Activated CD4-positive, alpha-beta T cell treated with anti-CD3 and anti-CD28 coated beads for 36 hours (primary cell): ENCODE results near the gene SEMA5A. TPM values are rescaled to one million over a fixed set of nuclear protein-coding genes. Genes with fewer than 3 reads are reported as not detected.

Source experiments
- ATAC-seq: fragments of 200-7000 bp; cut with Tn5 transposase; one replicate; pipeline ENCODE4 v1.10.0; 2021; ENCODE audit warnings: mild to moderate bottlenecking, moderate library complexity
- CTCF ChIA-PET: fragments of 350-600 bp; sonication (Branson Sonifier 250); formaldehyde crosslinking; loops from one replicate; lab custom pipeline; 2021; ENCODE audit warnings: antibody characterized with exemption; lab: Charles Lee
- POLR2A ChIA-PET: fragments of 350-600 bp; sonication (Branson Sonifier 250); formaldehyde crosslinking; loops from one replicate; lab custom pipeline; 2021; ENCODE audit warnings: antibody characterized with exemption, inconsistent platforms; lab: Charles Lee
- DNase-seq: peaks from one replicate; pipeline ENCODE4 v3.0.0-alpha.2; 2020
- H3K27ac Mint-ChIP-seq: one replicate; pipeline ENCODE4 v1.8.0; 2021; ENCODE audit warnings: mixed read lengths
- H3K27me3 Mint-ChIP-seq: one replicate; pipeline ENCODE4 v1.8.0; 2021; ENCODE audit warnings: mixed read lengths
- H3K36me3 Mint-ChIP-seq: one replicate; pipeline ENCODE4 v1.8.0; 2021; ENCODE audit warnings: low read depth, mixed read lengths
- H3K4me1 Mint-ChIP-seq: one replicate; pipeline ENCODE4 v1.8.0; 2021; ENCODE audit warnings: mixed read lengths
- H3K4me3 Mint-ChIP-seq: one replicate; pipeline ENCODE4 v1.8.0; 2021; ENCODE audit warnings: mild to moderate bottlenecking, moderate library complexity, mixed read lengths
- H3K9me3 Mint-ChIP-seq: one replicate; pipeline ENCODE4 v1.8.0; 2021; ENCODE audit warnings: low read depth, mixed read lengths
- intact Hi-C, 2 experiments: fragments of 100-400 bp; cut with DNase I in 1 of 2; cut with micrococcal nuclease in 1 of 2; formaldehyde crosslinking; loops; one replicate each; pipeline versions ENCODE4 v1.14.2 to v1.15.1; 2022 to 2024; cut with DNase I, micrococcal nuclease
- total RNA-seq, 2 experiments: library from RNA; stranded (reverse); gene quantifications; one replicate each; pipeline ENCODE4 v1.2.3, GENCODE V29; 2021

The SEMA5A gene
- total RNA-seq, 2 experiments from 2014 or later, result 0.04 TPM; not detected in 1

GRCh38 chr5:9071074-9071473 lies 474.8 kb downstream of the SEMA5A start:
- DNase-seq (no peak), ATAC-seq (no peak)
- H3K9me3 Mint-ChIP-seq, result peaks cover 3% of the 10 kb centered on the region
- no peak overlapping the region for H3K4me3 Mint-ChIP-seq
- CTCF ChIA-PET, result no interaction called here
- POLR2A ChIA-PET, result no interaction called here
- no peaks in the 10 kb centered on the region for H3K27me3 Mint-ChIP-seq
- no peak overlapping the region for H3K27ac Mint-ChIP-seq
- no peaks in the 10 kb centered on the region for H3K36me3 Mint-ChIP-seq
- no peaks in the 10 kb centered on the region for H3K4me1 Mint-ChIP-seq
- intact Hi-C loops, result no loop called here

GRCh38 chr5:9069650-9070049 lies 476.2 kb downstream of the SEMA5A start:
- DNase-seq, result no peak
- no peak overlapping the region for H3K4me3 Mint-ChIP-seq
- no peaks in the 10 kb centered on the region for H3K4me1 Mint-ChIP-seq
- peaks cover 3% of the 10 kb centered on the region for H3K9me3 Mint-ChIP-seq
- CTCF ChIA-PET, result no interaction called here
- no peaks in the 10 kb centered on the region for H3K36me3 Mint-ChIP-seq
- intact Hi-C loops, result no loop called here
- H3K27me3 Mint-ChIP-seq, result no peaks in the 10 kb centered on the region
- ATAC-seq, result no peak
- POLR2A ChIA-PET, result no interaction called here
- H3K27ac Mint-ChIP-seq, result no peak overlapping the region

- no peak overlapping the region for H3K27ac Mint-ChIP-seq
- no peak overlapping the region for H3K4me3 Mint-ChIP-seq
- POLR2A ChIA-PET, result no interaction called here
Observed at GRCh38 chr5:9067154-9067553, 478.7 kb downstream of the SEMA5A start.

GRCh38 chr5:9066349-9066748 lies 479.5 kb downstream of the SEMA5A start:
- H3K36me3 Mint-ChIP-seq, result no peaks in the 10 kb centered on the region

More at GRCh38 chr5:9067154-9067553, 478.7 kb downstream of the SEMA5A start:
- no peaks in the 10 kb centered on the region for H3K36me3 Mint-ChIP-seq
- no peaks in the 10 kb centered on the region for H3K27me3 Mint-ChIP-seq
- ATAC-seq (no peak), DNase-seq (no peak)
- H3K4me1 Mint-ChIP-seq, result no peaks in the 10 kb centered on the region
- peaks cover 8% of the 10 kb centered on the region for H3K9me3 Mint-ChIP-seq
- intact Hi-C loops, result no loop called here
- CTCF ChIA-PET, result no interaction called here

GRCh38 chr5:9063615-9064245 lies 482.1 kb downstream of the SEMA5A start:
- no peaks in the 10 kb centered on the region for H3K36me3 Mint-ChIP-seq
- POLR2A ChIA-PET, result no interaction called here
- no peaks in the 10 kb centered on the region for H3K4me1 Mint-ChIP-seq
- no peak for DNase-seq
- ATAC-seq, result no peak
- no peaks in the 10 kb centered on the region for H3K27me3 Mint-ChIP-seq
- intact Hi-C loops, result no loop called here
- CTCF ChIA-PET, result no interaction called here
- H3K4me3 Mint-ChIP-seq, result no peak overlapping the region
- no peak overlapping the region for H3K27ac Mint-ChIP-seq
- H3K9me3 Mint-ChIP-seq, result peaks cover 8% of the 10 kb centered on the region

More at GRCh38 chr5:9066349-9066748, 479.5 kb downstream of the SEMA5A start:
- intact Hi-C loops, result no loop called here
- ChIA-PET CTCF (no interaction called here), POLR2A (no interaction called here)
- no peak overlapping the region for H3K27ac Mint-ChIP-seq
- no peak for DNase-seq
- no peak for ATAC-seq
- no peaks in the 10 kb centered on the region for H3K4me1 Mint-ChIP-seq
- no peak overlapping the region for H3K4me3 Mint-ChIP-seq
- no peaks in the 10 kb centered on the region for H3K27me3 Mint-ChIP-seq
- H3K9me3 Mint-ChIP-seq, result peaks cover 8% of the 10 kb centered on the region

GRCh38 chr5:9062873-9063272 lies 483.0 kb downstream of the SEMA5A start:
- Mint-ChIP-seq H3K9me3 (peaks cover 8% of the 10 kb centered on the region), H3K36me3 (no peaks in the 10 kb centered on the region), H3K4me1 (no peaks in the 10 kb centered on the region), H3K27me3 (no peaks in the 10 kb centered on the region), H3K4me3 (no peak overlapping the region), H3K27ac (no peak overlapping the region)
- ATAC-seq, result no peak
- POLR2A ChIA-PET, result no interaction called here
- no peak for DNase-seq
- CTCF ChIA-PET, result no interaction called here
- intact Hi-C loops, result no loop called here

- H3K36me3 Mint-ChIP-seq, result no peaks in the 10 kb centered on the region
- no peaks in the 10 kb centered on the region for H3K4me1 Mint-ChIP-seq
- H3K9me3 Mint-ChIP-seq, result peaks cover 5% of the 10 kb centered on the region
- ATAC-seq (no peak), DNase-seq (no peak)
- no peak overlapping the region for H3K4me3 Mint-ChIP-seq
- H3K27ac Mint-ChIP-seq, result no peak overlapping the region
- POLR2A ChIA-PET, result no interaction called here
- H3K27me3 Mint-ChIP-seq, result no peaks in the 10 kb centered on the region
- intact Hi-C loops, result no loop called here
- CTCF ChIA-PET, result no interaction called here
Observed at GRCh38 chr5:9059920-9060691, 485.8 kb downstream of the SEMA5A start.

- H3K27ac Mint-ChIP-seq, result no peak overlapping the region
- no peaks in the 10 kb centered on the region for H3K36me3 Mint-ChIP-seq
- intact Hi-C loops, result no loop called here
- H3K4me3 Mint-ChIP-seq, result no peak overlapping the region
- DNase-seq, result no peak
- no peak for ATAC-seq
- H3K27me3 Mint-ChIP-seq, result no peaks in the 10 kb centered on the region
- H3K4me1 Mint-ChIP-seq, result no peaks in the 10 kb centered on the region
- CTCF ChIA-PET, result no interaction called here
- no peaks in the 10 kb centered on the region for H3K9me3 Mint-ChIP-seq
- POLR2A ChIA-PET, result no interaction called here
Observed at GRCh38 chr5:9058666-9059065, 487.2 kb downstream of the SEMA5A start.

GRCh38 chr5:9058161-9058560 lies 487.7 kb downstream of the SEMA5A start:
- Mint-ChIP-seq H3K27me3 (no peaks in the 10 kb centered on the region), H3K9me3 (no peaks in the 10 kb centered on the region), H3K36me3 (no peaks in the 10 kb centered on the region), H3K4me1 (no peaks in the 10 kb centered on the region), H3K4me3 (no peak overlapping the region), H3K27ac (no peak overlapping the region)
- intact Hi-C loops, result no loop called here
- DNase-seq (no peak), ATAC-seq (no peak)
- ChIA-PET POLR2A (no interaction called here), CTCF (no interaction called here)

GRCh38 chr5:9057406-9058000 lies 488.4 kb downstream of the SEMA5A start:
- Mint-ChIP-seq H3K4me3 (no peak overlapping the region), H3K27ac (no peak overlapping the region), H3K9me3 (no peaks in the 10 kb centered on the region), H3K4me1 (no peaks in the 10 kb centered on the region), H3K27me3 (no peaks in the 10 kb centered on the region), H3K36me3 (no peaks in the 10 kb centered on the region)
- CTCF ChIA-PET, result no interaction called here
- POLR2A ChIA-PET, result no interaction called here
- ATAC-seq, result no peak
- DNase-seq, result no peak
- intact Hi-C loops, result no loop called here

GRCh38 chr5:9056046-9056445 lies 489.8 kb downstream of the SEMA5A start:
- ChIA-PET CTCF (no interaction called here), POLR2A (no interaction called here)
- intact Hi-C loops, result no loop called here
- no peak for ATAC-seq
- H3K36me3 Mint-ChIP-seq, result no peaks in the 10 kb centered on the region
- H3K27ac Mint-ChIP-seq, result no peak overlapping the region
- no peaks in the 10 kb centered on the region for H3K27me3 Mint-ChIP-seq
- no peak for DNase-seq
- H3K4me3 Mint-ChIP-seq, result no peak overlapping the region
- H3K9me3 Mint-ChIP-seq, result no peaks in the 10 kb centered on the region
- H3K4me1 Mint-ChIP-seq, result no peaks in the 10 kb centered on the region
